Gastrocnemius medialis (tissue), 4 donors: ENCODE data around the gene CCNL1.

Experiments used
- POLR2A ChIP-seq, 2 donors: fragments of 450-650 bp; IDR thresholded peaks; one replicate each; pipeline ENCODE4 v1.6.1; 2017; ENCODE audit warnings: antibody characterized with exemption in 2 of 2, mild to moderate bottlenecking in 2 of 2, moderate library complexity in 2 of 2
- TF ChIP-seq, protein P1 (sequence below), 5 experiments: fragments of 450-650 bp in 3 of 5; fragments of 200-600 bp in 2 of 5; sonication (generic) in 2 of 5; IDR thresholded peaks in 4 of 5; conservative IDR thresholded peaks in 1 of 5; 1 replicate in 4 of 5; 2 replicates in 1 of 5; pipeline ENCODE4 v1.5.1; 2016 to 2019; ENCODE audit warnings: antibody characterized with exemption in 5 of 5, mild to moderate bottlenecking in 3 of 5, moderate library complexity in 3 of 5

DNA sequence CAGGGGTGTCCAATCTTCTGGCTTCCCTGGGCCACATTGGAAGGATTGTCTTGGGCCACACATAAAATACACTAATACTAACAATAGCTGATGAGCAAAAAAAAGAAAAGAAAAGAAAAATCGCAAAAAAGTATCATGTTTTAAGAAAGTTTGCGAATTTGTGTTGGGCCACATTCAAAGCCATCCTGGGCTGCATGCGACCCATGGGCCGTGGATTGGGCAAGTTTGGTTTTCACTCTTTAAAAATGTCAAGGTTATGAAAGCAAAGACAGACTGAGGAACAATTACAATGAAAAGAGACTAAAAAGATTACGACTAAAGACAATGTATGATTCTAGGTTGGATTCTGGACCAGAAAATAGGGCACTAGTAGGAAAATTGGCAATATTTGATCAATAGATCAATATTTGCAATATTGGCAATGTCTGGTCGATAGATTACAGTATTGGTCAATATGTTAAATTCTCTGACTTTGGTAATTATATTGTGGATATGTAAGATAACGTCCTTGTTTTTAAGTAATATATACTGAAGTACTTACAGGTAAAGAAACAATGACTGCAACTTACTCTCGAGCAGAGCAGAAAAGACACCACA is 19.9 kb downstream of the CCNL1 start:
- TF ChIP-seq, protein P1, sequence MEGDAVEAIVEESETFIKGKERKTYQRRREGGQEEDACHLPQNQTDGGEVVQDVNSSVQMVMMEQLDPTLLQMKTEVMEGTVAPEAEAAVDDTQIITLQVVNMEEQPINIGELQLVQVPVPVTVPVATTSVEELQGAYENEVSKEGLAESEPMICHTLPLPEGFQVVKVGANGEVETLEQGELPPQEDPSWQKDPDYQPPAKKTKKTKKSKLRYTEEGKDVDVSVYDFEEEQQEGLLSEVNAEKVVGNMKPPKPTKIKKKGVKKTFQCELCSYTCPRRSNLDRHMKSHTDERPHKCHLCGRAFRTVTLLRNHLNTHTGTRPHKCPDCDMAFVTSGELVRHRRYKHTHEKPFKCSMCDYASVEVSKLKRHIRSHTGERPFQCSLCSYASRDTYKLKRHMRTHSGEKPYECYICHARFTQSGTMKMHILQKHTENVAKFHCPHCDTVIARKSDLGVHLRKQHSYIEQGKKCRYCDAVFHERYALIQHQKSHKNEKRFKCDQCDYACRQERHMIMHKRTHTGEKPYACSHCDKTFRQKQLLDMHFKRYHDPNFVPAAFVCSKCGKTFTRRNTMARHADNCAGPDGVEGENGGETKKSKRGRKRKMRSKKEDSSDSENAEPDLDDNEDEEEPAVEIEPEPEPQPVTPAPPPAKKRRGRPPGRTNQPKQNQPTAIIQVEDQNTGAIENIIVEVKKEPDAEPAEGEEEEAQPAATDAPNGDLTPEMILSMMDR (IDR thresholded peaks at IDR 0.05 in 4 of 5, conservative IDR thresholded peaks at IDR 0.05 in 1 of 5): no peak
- no peak for TF ChIP-seq POLR2A (IDR thresholded peaks at IDR 0.05)
